ENCODE data around the gene TPSG1.

GRCh38 chr16:1220098-1220728 is 4.9 kb downstream of the TPSG1 start:
- no peak for TF ChIP-seq POU6F1 (CRISPR knock-in tag; IDR thresholded peaks at IDR 0.05; ENCODE audit: borderline replicate concordance, low read depth)
- TF ChIP-seq PATZ1 (CRISPR knock-in tag; IDR thresholded peaks at IDR 0.05; ENCODE audit: borderline replicate concordance) = no peak
- TF ChIP-seq TOX (CRISPR knock-in tag; IDR thresholded peaks at IDR 0.05; ENCODE audit: borderline replicate concordance) = no peak
- TF ChIP-seq ZC3H10 (CRISPR knock-in tag; IDR thresholded peaks at IDR 0.05) = no peak
- TF ChIP-seq CSRNP3 (CRISPR knock-in tag; IDR thresholded peaks at IDR 0.05) = no peak
- TF ChIP-seq RARB (CRISPR knock-in tag; IDR thresholded peaks at IDR 0.05) = no peak
- TF ChIP-seq ARNTL (CRISPR knock-in tag; IDR thresholded peaks at IDR 0.05; ENCODE audit: borderline replicate concordance, low read depth) = no peak
- TF ChIP-seq ZNF565 (CRISPR knock-in tag; conservative IDR thresholded peaks at IDR 0.05; ENCODE audit: low read depth) = no peak
- TF ChIP-seq TSHZ2 (CRISPR knock-in tag; IDR thresholded peaks at IDR 0.05) = no peak
- TF ChIP-seq BACH2 (CRISPR knock-in tag; IDR thresholded peaks at IDR 0.05; ENCODE audit: borderline replicate concordance) = no peak
- TF ChIP-seq TCF4 (CRISPR knock-in tag; IDR thresholded peaks at IDR 0.05; ENCODE audit: borderline replicate concordance) = no peak

All from SK-N-SH treated with all-trans-retinoic acid at 6 μM for 48 hours (cell line).